T-cell (primary cell): ENCODE results near the gene TRAF3IP1. TPM values are rescaled to one million over a fixed set of nuclear protein-coding genes. Genes with fewer than 3 reads are reported as not detected.

Source experiments
- ATAC-seq, 4 experiments: fragments of 200-7000 bp in 3 of 4; fragments of 150-1000 bp in 1 of 4; cut with Tn5 transposase; replicated peaks in 1 of 4; 1 replicate in 3 of 4; 2 replicates in 1 of 4; pipeline ENCODE4 v1.10.0; 2021; ENCODE audit warnings: moderate library complexity in 3 of 4, mild to moderate bottlenecking in 2 of 4, moderate number of reproducible peaks in 1 of 4
- CTCF ChIA-PET, 2 donors: fragments of 300-600 bp; sonication (Branson Sonifier 250); formaldehyde crosslinking; loops; one replicate each; lab custom pipeline; 2022; ENCODE audit warnings: antibody characterized with exemption in 2 of 2; lab: Charles Lee
- POLR2A ChIA-PET, 2 donors: fragments of 300-600 bp; sonication (Branson Sonifier 250); formaldehyde crosslinking; loops; one replicate each; lab custom pipeline; 2022; ENCODE audit warnings: antibody characterized with exemption in 2 of 2; lab: Charles Lee
- DNase-seq, 35 experiments: peaks; one replicate each; pipeline versions ENCODE4 v3.0.0 to v3.0.0-alpha.2; 2013 to 2023
- H3K27ac ChIP-seq: one replicate; pipeline ENCODE4 v1.5.1; 2013; ENCODE audit warnings: low read length
- H3K27me3 ChIP-seq, 2 experiments: replicated peaks in 1 of 2; 1 replicate in 1 of 2; 2 replicates in 1 of 2; pipeline versions ENCODE4 v1.6.1 to v1.7.0; 2013; ENCODE audit warnings: low read length in 1 of 2, mixed read lengths in 1 of 2; ENCODE audit not compliant: control insufficient read depth in 2 of 2, insufficient read depth in 2 of 2; ENCODE audit errors: extremely low read depth in 1 of 2
- H3K36me3 ChIP-seq, 2 donors: 1 replicate in 1 of 2; 2 replicates in 1 of 2; pipeline versions ENCODE4 v1.6.1 to v1.7.0; 2013; ENCODE audit warnings: low read length in 1 of 2; ENCODE audit not compliant: control insufficient read depth in 2 of 2, insufficient read depth in 1 of 2; ENCODE audit errors: extremely low read depth in 1 of 2
- H3K4me1 ChIP-seq, 2 experiments: 1 replicate in 1 of 2; 2 replicates in 1 of 2; pipeline versions ENCODE4 v1.6.1 to v1.7.0; 2013; ENCODE audit warnings: low read length in 2 of 2, mixed read lengths in 1 of 2; ENCODE audit not compliant: insufficient read depth in 2 of 2, control insufficient read depth in 1 of 2; ENCODE audit errors: extremely low read depth in 1 of 2
- H3K4me3 ChIP-seq, 2 donors: 1 replicate in 1 of 2; 2 replicates in 1 of 2; pipeline versions ENCODE4 v1.5.1 to v1.7.0; 2013; ENCODE audit warnings: mild to moderate bottlenecking in 2 of 2, low read length in 1 of 2, moderate library complexity in 1 of 2; ENCODE audit not compliant: control insufficient read depth in 1 of 2; ENCODE audit errors: extremely low read depth in 1 of 2
- H3K9me3 ChIP-seq: 2 replicates; pipeline ENCODE4 v1.7.0; 2013
- H3K27ac Mint-ChIP-seq, 2 donors: one replicate each; pipeline ENCODE4 v1.8.0; 2020 to 2021; ENCODE audit warnings: mild to moderate bottlenecking in 2 of 2, mixed read lengths in 2 of 2
- H3K27me3 Mint-ChIP-seq, 2 donors: one replicate each; pipeline ENCODE4 v1.8.0; 2021 to 2022; ENCODE audit warnings: mixed read lengths in 2 of 2
- H3K36me3 Mint-ChIP-seq: one replicate; pipeline ENCODE4 v1.8.0; 2021; ENCODE audit warnings: mixed read lengths
- H3K4me1 Mint-ChIP-seq, 3 donors: one replicate each; pipeline ENCODE4 v1.8.0; 2020 to 2022; ENCODE audit warnings: mixed read lengths in 3 of 3, mild to moderate bottlenecking in 1 of 3
- H3K4me3 Mint-ChIP-seq, 3 donors: one replicate each; pipeline ENCODE4 v1.8.0; 2020 to 2022; ENCODE audit warnings: mild to moderate bottlenecking in 3 of 3, mixed read lengths in 3 of 3, moderate library complexity in 3 of 3
- H3K9me3 Mint-ChIP-seq, 3 donors: one replicate each; pipeline ENCODE4 v1.8.0; 2020 to 2022; ENCODE audit warnings: mixed read lengths in 3 of 3
- WGBS: methylation state at CpG from one replicate; pipeline ENCODE4 v1.1.5; 2013; ENCODE audit warnings: missing lambda C conversion rate; ENCODE audit not compliant: insufficient coverage; 5-methylcytosine and 5-hydroxymethylcytosine counted together
- total RNA-seq, 35 experiments: library from RNA in 6 of 35; stranded (reverse) in 6 of 35; fragments of 120-200 nt in 1 of 35; gene quantifications; one replicate each; pipeline versions ENCODE4 v1.2.1 to v1.2.4 and lab custom pipeline; 2013 to 2026

TRAF3IP1 gene
- total RNA-seq, 5 donors from 2014 or later (not counting 1 experiment from before 2014, with no cell fraction given) = 6.3 to 12.1 (median 11.8) TPM

DNA sequence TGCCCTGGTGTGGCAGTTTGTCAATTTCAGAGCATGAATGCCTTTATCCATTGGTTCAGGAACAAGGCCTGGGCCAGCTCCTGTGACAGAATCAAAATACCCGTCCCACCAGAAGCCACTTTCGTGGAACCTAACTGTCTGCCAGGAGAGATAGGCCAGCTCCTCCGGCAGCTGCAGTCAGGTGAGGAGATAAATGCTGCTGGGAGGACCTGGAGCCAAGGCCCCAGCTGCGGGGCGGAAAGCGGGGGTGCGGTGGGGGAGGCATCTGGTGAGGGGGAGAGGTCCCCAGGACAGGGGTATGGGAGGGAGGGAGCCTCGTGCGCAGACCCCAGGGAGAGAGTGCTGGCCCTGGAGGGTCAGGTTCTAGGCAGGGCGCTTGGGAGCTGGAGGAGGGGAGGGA is 102.0 kb downstream of the TRAF3IP1 start:
- Mint-ChIP-seq H3K9me3 (no peaks in the 10 kb centered on the region), H3K36me3 (no peaks in the 10 kb centered on the region), H3K27ac (no peak overlapping the region), H3K4me3 (no peak overlapping the region), H3K4me1 (peaks cover 10 to 11% (median 11%) of the 10 kb centered on the region in 3 donors), H3K27me3 (no peaks in the 10 kb centered on the region)
- Histone ChIP-seq H3K4me1 (peaks cover under 1 to 12% of the 10 kb centered on the region in 2 experiments), H3K4me3 (no peak overlapping the region), H3K9me3 (no peaks in the 10 kb centered on the region), H3K27me3 (no peaks in the 10 kb centered on the region), H3K36me3 (no peaks in the 10 kb centered on the region), H3K27ac (no peak overlapping the region)
- WGBS = 99% methylated on average over 10 of the region's 10 CpGs
- no peak for DNase-seq
- ChIA-PET POLR2A (no interaction called here), CTCF (no interaction called here)
- ATAC-seq = no peak

- no peak for ATAC-seq
- no peak overlapping the region for H3K27ac ChIP-seq
- Mint-ChIP-seq H3K27ac (no peak overlapping the region), H3K9me3 (no peaks in the 10 kb centered on the region), H3K4me3 (no peak overlapping the region), H3K36me3 (no peaks in the 10 kb centered on the region), H3K27me3 (no peaks in the 10 kb centered on the region), H3K4me1 (peaks cover 16 to 18% (median 17%) of the 10 kb centered on the region in 3 donors)
- no peak for DNase-seq
- ChIA-PET CTCF (no interaction called here), POLR2A (no interaction called here)
- H3K9me3 ChIP-seq = no peaks in the 10 kb centered on the region
- H3K4me3 ChIP-seq = no peak overlapping the region
- H3K36me3 ChIP-seq = no peaks in the 10 kb centered on the region
- WGBS = 90% methylated on average over 7 of the region's 7 CpGs
- H3K27me3 ChIP-seq = no peaks in the 10 kb centered on the region
- H3K4me1 ChIP-seq = peaks cover 4 to 18% of the 10 kb centered on the region in 2 experiments
Measured at GRCh38 chr2:238422940-238423339, 102.6 kb downstream of the TRAF3IP1 start.

GRCh38 chr2:238423561-238424312 is 103.4 kb downstream of the TRAF3IP1 start:
- ChIA-PET CTCF (no interaction called here), POLR2A (no interaction called here)
- Mint-ChIP-seq H3K36me3 (no peaks in the 10 kb centered on the region), H3K27me3 (no peaks in the 10 kb centered on the region), H3K4me3 (peak overlapping the region in 1 of 3 donors; percentile 22), H3K9me3 (no peaks in the 10 kb centered on the region), H3K27ac (peak overlapping the region in 1 of 2 donors; percentile 22), H3K4me1 (peaks cover 24 to 26% (median 24%) of the 10 kb centered on the region in 3 donors)
- no peak overlapping the region for H3K27ac ChIP-seq
- no peak for ATAC-seq
- no peaks in the 10 kb centered on the region for H3K9me3 ChIP-seq
- peaks cover 7 to 26% of the 10 kb centered on the region in 2 experiments for H3K4me1 ChIP-seq
- no peaks in the 10 kb centered on the region for H3K27me3 ChIP-seq
- DNase-seq = no peak
- H3K4me3 ChIP-seq = no peak overlapping the region
- peaks cover 0 to 5% of the 10 kb centered on the region in 2 donors for H3K36me3 ChIP-seq
- 88% methylated on average over 7 of the region's 9 CpGs for WGBS

GRCh38 chr2:238424313-238424700 is 104.0 kb downstream of the TRAF3IP1 start:
- 92% methylated on average over 2 of the region's 3 CpGs for WGBS
- H3K36me3 Mint-ChIP-seq = peaks cover 1% of the 10 kb centered on the region

GRCh38 chr2:238425505-238425978 is 105.2 kb downstream of the TRAF3IP1 start:
- H3K9me3 Mint-ChIP-seq = peaks cover 0 to 6% (median 0%) of the 10 kb centered on the region in 3 donors
- no peaks in the 10 kb centered on the region for H3K27me3 ChIP-seq
- WGBS = 91% methylated on average over 7 of the region's 16 CpGs
- peaks cover 39 to 44% (median 40%) of the 10 kb centered on the region in 3 donors for H3K4me1 Mint-ChIP-seq
- peak overlapping the region; percentile 11 to 88 (median 57) for H3K4me3 Mint-ChIP-seq
- H3K4me3 ChIP-seq = peak overlapping the region in 1 of 2 donors; percentile 88
- CTCF ChIA-PET = no interaction called here
- H3K27ac ChIP-seq = no peak overlapping the region
- DNase-seq (no peak), ATAC-seq (no peak)
- H3K36me3 Mint-ChIP-seq = peaks cover 11% of the 10 kb centered on the region
- H3K9me3 ChIP-seq = no peaks in the 10 kb centered on the region
- peaks cover 7 to 31% of the 10 kb centered on the region in 2 experiments for H3K4me1 ChIP-seq
- peak overlapping the region; percentile 29 to 85 for H3K27ac Mint-ChIP-seq
- H3K36me3 ChIP-seq = peaks cover 0 to 6% of the 10 kb centered on the region in 2 donors
- H3K27me3 Mint-ChIP-seq = no peaks in the 10 kb centered on the region
- POLR2A ChIA-PET = no interaction called here

More at GRCh38 chr2:238424313-238424700, 104.0 kb downstream of the TRAF3IP1 start:
- ATAC-seq (no peak), DNase-seq (no peak)
- Histone ChIP-seq H3K36me3 (peaks cover 0 to 6% of the 10 kb centered on the region in 2 donors), H3K4me3 (no peak overlapping the region), H3K9me3 (no peaks in the 10 kb centered on the region), H3K4me1 (peaks cover 7 to 31% of the 10 kb centered on the region in 2 experiments), H3K27ac (no peak overlapping the region), H3K27me3 (no peaks in the 10 kb centered on the region)
- Mint-ChIP-seq H3K9me3 (no peaks in the 10 kb centered on the region), H3K4me1 (peaks cover 29 to 31% (median 30%) of the 10 kb centered on the region in 3 donors), H3K27me3 (no peaks in the 10 kb centered on the region), H3K4me3 (peak overlapping the region; percentile 22 to 57 (median 45)), H3K27ac (peak overlapping the region in 1 of 2 donors; percentile 76)
- CTCF ChIA-PET = no interaction called here
- POLR2A ChIA-PET = no interaction called here

GRCh38 chr2:238425979-238426567 is 105.8 kb downstream of the TRAF3IP1 start:
- Mint-ChIP-seq H3K27ac (peak overlapping the region; percentile 86 to 94), H3K4me3 (peak overlapping the region; percentile 88), H3K9me3 (peaks cover 0 to 6% (median 0%) of the 10 kb centered on the region in 3 donors), H3K27me3 (no peaks in the 10 kb centered on the region), H3K36me3 (peaks cover 15% of the 10 kb centered on the region), H3K4me1 (peaks cover 45 to 49% (median 46%) of the 10 kb centered on the region in 3 donors)
- CTCF ChIA-PET = no interaction called here
- H3K27ac ChIP-seq = peak overlapping the region; percentile 77
- WGBS = 21% methylated on average over 18 of the region's 24 CpGs
- DNase-seq = peak in 6 of 35 experiments; percentile 10 to 35 (median 32)
- H3K36me3 ChIP-seq = peaks cover 0 to 11% of the 10 kb centered on the region in 2 donors
- POLR2A ChIA-PET = no interaction called here
- peak in 1 of 4 experiments; percentile 5 for ATAC-seq
- H3K9me3 ChIP-seq = no peaks in the 10 kb centered on the region
- no peaks in the 10 kb centered on the region for H3K27me3 ChIP-seq
- H3K4me3 ChIP-seq = peak overlapping the region; percentile 88 to 91
- H3K4me1 ChIP-seq = peaks cover 7 to 31% of the 10 kb centered on the region in 2 experiments
